ENCODE results near the gene CD164. TPM values are rescaled to one million over a fixed set of nuclear protein-coding genes. Genes with fewer than 3 reads are reported as not detected.
"Not testable (repeated sequence)": the region's sequence is repeated elsewhere in the genome, so short reads cannot be mapped to it uniquely, and the experiment has no call there.

CD164 gene
- total RNA-seq, 1 donor from 2014 or later, result 163 TPM

GRCh38 chr6:109345986-109346385 lies 36.3 kb downstream of the CD164 start:
- no peak for DNase-seq (ENCODE audit: extremely low read depth, low read depth, low spot score)

- no peak for DNase-seq (ENCODE audit: extremely low read depth, low read depth, low spot score)
Measured at GRCh38 chr6:109344226-109344625, 38.0 kb downstream of the CD164 start.

- no peak for DNase-seq (ENCODE audit: extremely low read depth, low read depth, low spot score)
Measured at GRCh38 chr6:109343518-109343917, 38.7 kb downstream of the CD164 start.

GRCh38 chr6:109342911-109343310 lies 39.4 kb downstream of the CD164 start:
- no peak for DNase-seq (ENCODE audit: extremely low read depth, low read depth, low spot score)

GRCh38 chr6:109342506-109342905 lies 39.8 kb downstream of the CD164 start:
- no peak for DNase-seq (ENCODE audit: extremely low read depth, low read depth, low spot score)

GRCh38 chr6:109340811-109341210 lies 41.5 kb downstream of the CD164 start:
- no peak for DNase-seq (ENCODE audit: extremely low read depth, low read depth, low spot score)

GRCh38 chr6:109339906-109340678 lies 42.2 kb downstream of the CD164 start:
- DNase-seq (ENCODE audit: extremely low read depth, low read depth, low spot score), result no peak

GRCh38 chr6:109336221-109336961 lies 45.9 kb downstream of the CD164 start:
- no peak for DNase-seq (ENCODE audit: extremely low read depth, low read depth, low spot score)

GRCh38 chr6:109333870-109334269 lies 48.4 kb downstream of the CD164 start:
- not testable (repeated sequence) for DNase-seq (ENCODE audit: extremely low read depth, low read depth, low spot score)

- no peak for DNase-seq (ENCODE audit: extremely low read depth, low read depth, low spot score)
Measured at GRCh38 chr6:109332748-109333147, 49.5 kb downstream of the CD164 start.

- DNase-seq (ENCODE audit: extremely low read depth, low read depth, low spot score), result no peak
Measured at GRCh38 chr6:109331081-109331480, 51.2 kb downstream of the CD164 start.

- no peak for DNase-seq (ENCODE audit: extremely low read depth, low read depth, low spot score)
Measured at GRCh38 chr6:109330263-109330662, 52.0 kb downstream of the CD164 start.

- DNase-seq (ENCODE audit: extremely low read depth, low read depth, low spot score), result no peak
Measured at GRCh38 chr6:109328629-109329028, 53.6 kb downstream of the CD164 start.

- no peak for DNase-seq (ENCODE audit: extremely low read depth, low read depth, low spot score)
Measured at GRCh38 chr6:109327959-109328358, 54.3 kb downstream of the CD164 start.

- DNase-seq (ENCODE audit: extremely low read depth, low read depth, low spot score), result no peak
Measured at GRCh38 chr6:109327491-109327890, 54.8 kb downstream of the CD164 start.

- DNase-seq (ENCODE audit: extremely low read depth, low read depth, low spot score), result no peak
Measured at GRCh38 chr6:109326351-109326750, 55.9 kb downstream of the CD164 start.

- no peak for DNase-seq (ENCODE audit: extremely low read depth, low read depth, low spot score)
Measured at GRCh38 chr6:109325400-109325801, 56.9 kb downstream of the CD164 start.

GRCh38 chr6:109323241-109323640 lies 59.0 kb downstream of the CD164 start:
- no peak for DNase-seq (ENCODE audit: extremely low read depth, low read depth, low spot score)

- DNase-seq (ENCODE audit: extremely low read depth, low read depth, low spot score), result no peak
Measured at GRCh38 chr6:109322825-109323224, 59.4 kb downstream of the CD164 start.

- no peak for DNase-seq (ENCODE audit: extremely low read depth, low read depth, low spot score)
Measured at GRCh38 chr6:109321752-109322151, 60.5 kb downstream of the CD164 start.

- DNase-seq (ENCODE audit: extremely low read depth, low read depth, low spot score), result no peak
Measured at GRCh38 chr6:109320072-109320471, 62.2 kb downstream of the CD164 start.

- no peak for DNase-seq (ENCODE audit: extremely low read depth, low read depth, low spot score)
Measured at GRCh38 chr6:109318328-109318876, 63.9 kb downstream of the CD164 start.
